NCI-H510A treated with DMSO at 0.1 percent for 48 hours (cell line): ENCODE measurements around the gene DCC.

Experiments used
- DNase-seq: peaks from one replicate; lab custom pipeline; 2025; lab: John Stamatoyannopoulos, UW

Gene DCC

GRCh38 chr18:53093636-53094035 lies 753.6 kb downstream of the DCC start:
- no peak for DNase-seq

- no peak for DNase-seq
Measured at GRCh38 chr18:53101536-53102105, 761.6 kb downstream of the DCC start.

GRCh38 chr18:53114441-53114840 lies 774.4 kb downstream of the DCC start:
- DNase-seq: no peak

- DNase-seq: no peak
Measured at GRCh38 chr18:53115876-53116585, 776.0 kb downstream of the DCC start.

GRCh38 chr18:53117851-53118250 lies 777.9 kb downstream of the DCC start:
- no peak for DNase-seq

GRCh38 chr18:53126210-53126609 lies 786.2 kb downstream of the DCC start:
- no peak for DNase-seq

- DNase-seq: no peak
Measured at GRCh38 chr18:53131001-53131400, 791.0 kb downstream of the DCC start.

- no peak for DNase-seq
Measured at GRCh38 chr18:53134711-53135110, 794.7 kb downstream of the DCC start.

GRCh38 chr18:53135654-53136053 lies 795.7 kb downstream of the DCC start:
- no peak for DNase-seq

GRCh38 chr18:53139746-53140500 lies 799.9 kb downstream of the DCC start:
- no peak for DNase-seq

GRCh38 chr18:53142005-53142404 lies 802.0 kb downstream of the DCC start:
- DNase-seq: no peak

- no peak for DNase-seq
Measured at GRCh38 chr18:53147472-53147871, 807.5 kb downstream of the DCC start.

GRCh38 chr18:53148123-53148522 lies 808.1 kb downstream of the DCC start:
- no peak for DNase-seq

- no peak for DNase-seq
Measured at GRCh38 chr18:53152476-53152875, 812.5 kb downstream of the DCC start.

GRCh38 chr18:53153281-53153680 lies 813.3 kb downstream of the DCC start:
- DNase-seq: no peak

GRCh38 chr18:53153800-53154199 lies 813.8 kb downstream of the DCC start:
- no peak for DNase-seq

GRCh38 chr18:53165770-53166169 lies 825.8 kb downstream of the DCC start:
- no peak for DNase-seq

- no peak for DNase-seq
Measured at GRCh38 chr18:53169346-53169745, 829.3 kb downstream of the DCC start.

GRCh38 chr18:53191634-53192033 lies 851.6 kb downstream of the DCC start:
- DNase-seq: no peak

GRCh38 chr18:53193870-53194269 lies 853.9 kb downstream of the DCC start:
- DNase-seq: no peak

- DNase-seq: no peak
Measured at GRCh38 chr18:53219853-53220252, 879.9 kb downstream of the DCC start.

- DNase-seq: no peak
Measured at GRCh38 chr18:53224128-53224778, 884.3 kb downstream of the DCC start.
